ENCODE measurements around the gene RMDN2.
"Not testable (repeated sequence)": the region's sequence is repeated elsewhere in the genome, so short reads cannot be mapped to it uniquely, and the experiment has no call there.

RMDN2 gene

GRCh38 chr2:37934591-37935513, 9.8 kb downstream of the RMDN2 start:
- DNase-seq (ENCODE audit: low spot score): no peak

GRCh38 chr2:37937568-37937967, 12.5 kb downstream of the RMDN2 start:
- not testable (repeated sequence) for DNase-seq (ENCODE audit: low spot score)

GRCh38 chr2:37941267-37941666, 16.2 kb downstream of the RMDN2 start:
- not testable (repeated sequence) for DNase-seq (ENCODE audit: low spot score)

GRCh38 chr2:37944268-37944667, 19.2 kb downstream of the RMDN2 start:
- no peak for DNase-seq (ENCODE audit: low spot score)

GRCh38 chr2:37947306-37947705, 22.2 kb downstream of the RMDN2 start:
- no peak for DNase-seq (ENCODE audit: low spot score)

- DNase-seq (ENCODE audit: low spot score): not testable (repeated sequence)
Observed at GRCh38 chr2:37962018-37962739, 37.1 kb downstream of the RMDN2 start.

- not testable (repeated sequence) for DNase-seq (ENCODE audit: low spot score)
Observed at GRCh38 chr2:37962740-37963121, 37.6 kb downstream of the RMDN2 start.

GRCh38 chr2:37963901-37964300, 38.8 kb downstream of the RMDN2 start:
- DNase-seq (ENCODE audit: low spot score): not testable (repeated sequence)

- DNase-seq (ENCODE audit: low spot score): no peak
Observed at GRCh38 chr2:37966326-37966725, 41.2 kb downstream of the RMDN2 start.

- DNase-seq (ENCODE audit: low spot score): no peak
Observed at GRCh38 chr2:37969731-37970130, 44.6 kb downstream of the RMDN2 start.

- no peak for DNase-seq (ENCODE audit: low spot score)
Observed at GRCh38 chr2:37971971-37972370, 46.9 kb downstream of the RMDN2 start.

GRCh38 chr2:37973615-37974353, 48.7 kb downstream of the RMDN2 start:
- DNase-seq (ENCODE audit: low spot score): no peak

GRCh38 chr2:37975808-37976207, 50.7 kb downstream of the RMDN2 start:
- DNase-seq (ENCODE audit: low spot score): no peak

- DNase-seq (ENCODE audit: low spot score): no peak
Observed at GRCh38 chr2:37976411-37976810, 51.3 kb downstream of the RMDN2 start.

GRCh38 chr2:37982147-37982582, 57.1 kb downstream of the RMDN2 start:
- DNase-seq (ENCODE audit: low spot score): peak; percentile 58

- no peak for DNase-seq (ENCODE audit: low spot score)
Observed at GRCh38 chr2:37982847-37983246, 57.8 kb downstream of the RMDN2 start.

GRCh38 chr2:37983719-37984118, 58.6 kb downstream of the RMDN2 start:
- no peak for DNase-seq (ENCODE audit: low spot score)

GRCh38 chr2:37984176-37984575, 59.1 kb downstream of the RMDN2 start:
- DNase-seq (ENCODE audit: low spot score): no peak

GRCh38 chr2:37984589-37984988, 59.5 kb downstream of the RMDN2 start:
- DNase-seq (ENCODE audit: low spot score): peak; percentile 6

- peak; percentile 72 for DNase-seq (ENCODE audit: low spot score)
Observed at GRCh38 chr2:37985333-37985732, 60.2 kb downstream of the RMDN2 start.

GRCh38 chr2:37987098-37987775, 62.1 kb downstream of the RMDN2 start:
- DNase-seq (ENCODE audit: low spot score): no peak

- DNase-seq (ENCODE audit: low spot score): no peak
Observed at GRCh38 chr2:37992601-37993000, 67.5 kb downstream of the RMDN2 start.

All from GM03348 (cell line).